SH-SY5Y (cell line): Measurements from ENCODE around the gene SLC9A9.

ENCODE experiments used
- GATA2 ChIP-seq: IDR thresholded peaks from 2 replicates; pipeline ENCODE4 v1.6.1; 2011; ENCODE audit warnings: mild to moderate bottlenecking, low read depth, low read length
- GATA3 ChIP-seq: IDR thresholded peaks from 2 replicates; pipeline ENCODE4 v1.6.1; 2011; ENCODE audit warnings: low read depth, mild to moderate bottlenecking, low read length, moderate library complexity

The SLC9A9 gene

DNA sequence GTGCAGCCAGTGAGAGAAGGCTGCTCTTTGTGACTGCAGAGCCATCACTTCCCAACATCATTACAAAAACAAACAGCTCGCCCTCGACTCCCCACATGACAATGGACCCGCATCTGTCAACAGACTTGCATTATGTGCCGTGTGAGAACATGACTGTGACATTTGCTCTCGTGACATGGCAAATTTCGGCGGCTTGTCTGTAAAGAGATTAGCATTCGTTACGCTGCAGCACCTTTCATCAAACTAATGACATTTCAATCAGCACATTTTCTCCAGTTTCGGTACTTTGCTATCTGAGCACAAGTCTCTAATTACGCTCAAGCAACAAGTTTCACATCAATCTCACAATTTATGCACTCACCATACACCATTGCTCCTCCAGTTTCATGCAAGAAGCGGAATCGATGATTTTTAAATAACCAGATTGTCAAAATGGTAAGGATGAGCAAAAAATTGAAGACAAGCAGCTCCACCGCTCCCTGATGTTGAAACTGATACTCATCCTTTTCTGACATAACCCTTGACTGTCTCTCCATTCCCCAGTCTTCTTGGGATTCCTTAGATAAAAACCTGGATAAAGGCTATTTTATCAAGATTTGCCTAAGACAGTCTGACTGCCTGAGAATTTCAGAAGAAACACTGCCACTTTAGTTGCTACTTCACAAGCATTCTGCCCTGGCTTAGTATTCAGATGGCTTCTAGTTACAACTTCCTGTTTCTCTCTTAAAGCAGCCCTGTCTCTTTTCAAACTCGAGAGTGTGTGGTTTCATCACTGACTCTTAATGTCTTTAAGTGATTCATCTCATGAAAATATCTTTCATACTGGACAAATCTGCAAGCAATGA is at the start of gene SLC9A9:
Gene SLC9A9, minus strand, starts transcription at position 682 of the 845 bp plus-strand sequence. Its CDS starts 146 bp downstream, at position 536.
- TF ChIP-seq GATA2, result no peak
- no peak for TF ChIP-seq GATA3

- no peak for TF ChIP-seq GATA2
Observed at GRCh38 chr3:143897576-143898295, 49.5 kb upstream of the SLC9A9 start.

DNA sequence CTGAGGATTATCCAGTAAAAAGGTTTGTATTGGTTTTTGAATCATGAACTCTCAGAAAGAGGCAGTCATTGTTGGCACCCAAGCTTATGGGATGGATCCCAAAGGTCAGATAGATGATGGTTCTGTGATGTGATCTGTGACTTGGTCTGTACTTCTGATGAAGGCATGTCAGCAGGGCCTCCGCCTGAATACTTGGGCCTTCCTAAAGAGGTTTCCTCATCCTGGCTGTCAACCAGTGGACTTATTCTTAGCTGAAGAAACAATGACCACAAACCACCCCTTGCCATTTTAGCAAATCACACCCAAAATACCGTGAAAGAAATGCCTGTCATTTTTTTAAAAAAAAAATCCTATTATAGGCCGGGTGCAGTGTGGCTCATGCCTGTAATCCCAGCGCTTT is 48.2 kb upstream of the SLC9A9 start:
- no peak for TF ChIP-seq GATA3
- TF ChIP-seq GATA2, result no peak

- no peak for TF ChIP-seq GATA3
- no peak for TF ChIP-seq GATA2
Observed at GRCh38 chr3:143895805-143896204, 47.5 kb upstream of the SLC9A9 start.

GRCh38 chr3:143888846-143889245 is 40.6 kb upstream of the SLC9A9 start:
- TF ChIP-seq GATA2, result no peak

GRCh38 chr3:143888166-143888565 is 39.9 kb upstream of the SLC9A9 start:
- TF ChIP-seq GATA2 (no peak), GATA3 (no peak)

- TF ChIP-seq GATA3 (no peak), GATA2 (no peak)
Observed at GRCh38 chr3:143885780-143886427, 37.6 kb upstream of the SLC9A9 start.

DNA sequence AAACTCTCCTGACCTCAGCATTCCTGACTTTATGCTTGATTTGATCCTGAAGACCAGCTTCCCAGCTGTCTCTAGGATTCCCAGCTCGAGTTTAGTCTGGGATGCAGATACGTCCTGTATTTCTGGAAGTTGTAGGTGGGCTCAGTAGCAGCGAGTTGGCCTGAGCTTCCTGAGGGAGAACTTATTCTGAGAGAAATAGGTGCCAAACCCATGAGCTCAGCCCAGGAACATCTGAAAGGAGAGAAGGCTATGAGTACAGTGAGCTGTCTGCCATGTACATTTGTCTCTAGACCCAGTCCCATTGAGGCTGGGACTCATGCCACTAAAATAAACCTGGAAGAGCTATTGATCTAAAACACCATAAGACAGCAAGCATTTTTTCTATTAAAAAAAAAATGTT is 36.6 kb upstream of the SLC9A9 start:
- no peak for TF ChIP-seq GATA2
- TF ChIP-seq GATA3, result no peak

- TF ChIP-seq GATA3 (no peak), GATA2 (no peak)
Observed at GRCh38 chr3:143883151-143883550, 34.9 kb upstream of the SLC9A9 start.

DNA sequence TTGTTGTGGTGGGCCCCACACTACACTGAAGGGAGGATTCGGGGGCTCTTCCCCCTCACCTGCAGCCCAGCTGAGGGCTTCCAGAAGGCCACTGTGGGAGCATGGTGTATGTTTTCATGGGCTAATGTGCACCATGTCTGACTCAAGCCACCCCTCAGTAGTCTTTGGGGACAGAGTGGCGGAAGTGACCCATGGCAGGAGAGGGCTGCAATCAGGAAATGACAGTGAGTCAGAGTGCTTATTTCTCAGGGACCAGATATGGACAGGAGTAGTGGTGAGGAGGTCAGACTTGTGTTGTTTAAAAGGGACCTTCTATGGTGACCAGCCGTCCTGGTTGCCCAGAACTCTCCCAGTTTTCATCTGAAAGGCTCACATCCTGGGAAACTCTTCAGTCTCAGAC is 32.8 kb upstream of the SLC9A9 start:
- TF ChIP-seq GATA3, result no peak
- TF ChIP-seq GATA2, result no peak

DNA sequence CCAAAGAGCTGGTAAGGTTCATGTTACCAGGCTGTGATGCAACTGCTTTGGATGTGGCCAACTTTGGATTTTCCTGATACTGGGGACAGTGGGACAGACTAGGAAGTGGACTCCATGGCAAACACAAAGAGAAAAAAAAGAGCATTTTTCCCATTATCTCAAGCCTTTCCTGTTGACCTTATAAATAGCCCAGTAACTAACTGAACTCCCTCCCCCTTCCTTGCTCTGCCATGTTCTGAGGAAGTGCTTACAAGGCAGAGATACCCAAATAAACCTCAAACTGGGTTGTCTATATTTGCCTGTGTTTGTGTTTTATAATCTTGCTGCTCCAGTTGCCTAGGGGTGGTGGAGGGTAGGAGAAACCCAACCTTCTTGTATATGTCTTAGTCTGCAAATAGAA is 27.3 kb upstream of the SLC9A9 start:
- TF ChIP-seq GATA3, result no peak
- no peak for TF ChIP-seq GATA2

DNA sequence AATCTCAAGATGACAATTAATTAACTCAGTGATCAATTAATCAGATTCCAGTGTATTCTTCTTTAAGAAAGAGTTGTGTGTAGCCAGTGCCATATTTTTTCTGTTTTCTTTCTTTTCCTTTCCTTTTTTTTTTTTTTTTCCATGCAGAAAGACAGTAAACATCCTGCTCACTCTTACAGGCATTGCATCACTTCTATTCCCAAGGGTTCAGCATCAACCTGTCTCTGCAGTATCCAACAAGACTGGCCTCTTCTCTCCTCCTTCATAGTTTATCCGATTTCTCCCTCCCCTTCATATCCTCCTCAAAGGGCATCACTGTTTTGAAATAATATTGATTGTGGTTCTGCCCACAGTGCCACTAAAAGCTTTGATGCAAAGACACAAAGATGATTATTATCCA is 17.0 kb upstream of the SLC9A9 start:
- TF ChIP-seq GATA3 (no peak), GATA2 (no peak)

GRCh38 chr3:143859465-143860203 is 11.4 kb upstream of the SLC9A9 start:
- TF ChIP-seq GATA3 (no peak), GATA2 (no peak)

GRCh38 chr3:143856252-143856970 is 8.1 kb upstream of the SLC9A9 start:
- TF ChIP-seq GATA3 (no peak), GATA2 (no peak)
